GM15510 (cell line): ENCODE data around the gene PIP5K1B.

Experiments
- POLR2A ChIP-seq: IDR thresholded peaks from 3 replicates; pipeline ENCODE4 v1.6.1; 2011; ENCODE audit warnings: borderline replicate concordance; ENCODE audit not compliant: insufficient read length; ENCODE audit errors: extremely low read depth

Gene PIP5K1B

GRCh38 chr9:68832101-68832500 lies 127.1 kb downstream of the PIP5K1B start:
- no peak for TF ChIP-seq POLR2A

- TF ChIP-seq POLR2A, result no peak
Observed at GRCh38 chr9:68832861-68833518, 128.0 kb downstream of the PIP5K1B start.

GRCh38 chr9:68834931-68835520 lies 130.0 kb downstream of the PIP5K1B start:
- no peak for TF ChIP-seq POLR2A

- no peak for TF ChIP-seq POLR2A
Observed at GRCh38 chr9:68836788-68837187, 131.7 kb downstream of the PIP5K1B start.

GRCh38 chr9:68838245-68838644 lies 133.2 kb downstream of the PIP5K1B start:
- no peak for TF ChIP-seq POLR2A

GRCh38 chr9:68841276-68842052 lies 136.4 kb downstream of the PIP5K1B start:
- TF ChIP-seq POLR2A, result no peak

GRCh38 chr9:68842568-68842967 lies 137.5 kb downstream of the PIP5K1B start:
- no peak for TF ChIP-seq POLR2A

- TF ChIP-seq POLR2A, result no peak
Observed at GRCh38 chr9:68843239-68843638, 138.2 kb downstream of the PIP5K1B start.

GRCh38 chr9:68844157-68844556 lies 139.1 kb downstream of the PIP5K1B start:
- TF ChIP-seq POLR2A, result no peak

- no peak for TF ChIP-seq POLR2A
Observed at GRCh38 chr9:68844631-68845612, 139.9 kb downstream of the PIP5K1B start.

- no peak for TF ChIP-seq POLR2A
Observed at GRCh38 chr9:68847765-68848164, 142.7 kb downstream of the PIP5K1B start.

GRCh38 chr9:68851657-68852056 lies 146.6 kb downstream of the PIP5K1B start:
- no peak for TF ChIP-seq POLR2A

- TF ChIP-seq POLR2A, result no peak
Observed at GRCh38 chr9:68852941-68853340, 147.9 kb downstream of the PIP5K1B start.

GRCh38 chr9:68859347-68859746 lies 154.3 kb downstream of the PIP5K1B start:
- no peak for TF ChIP-seq POLR2A
